ENCODE results near the gene LRRC3.
A peak's percentile ranks its signal among the peaks of the same experiment; 100 is the strongest.

The LRRC3 gene

DNA sequence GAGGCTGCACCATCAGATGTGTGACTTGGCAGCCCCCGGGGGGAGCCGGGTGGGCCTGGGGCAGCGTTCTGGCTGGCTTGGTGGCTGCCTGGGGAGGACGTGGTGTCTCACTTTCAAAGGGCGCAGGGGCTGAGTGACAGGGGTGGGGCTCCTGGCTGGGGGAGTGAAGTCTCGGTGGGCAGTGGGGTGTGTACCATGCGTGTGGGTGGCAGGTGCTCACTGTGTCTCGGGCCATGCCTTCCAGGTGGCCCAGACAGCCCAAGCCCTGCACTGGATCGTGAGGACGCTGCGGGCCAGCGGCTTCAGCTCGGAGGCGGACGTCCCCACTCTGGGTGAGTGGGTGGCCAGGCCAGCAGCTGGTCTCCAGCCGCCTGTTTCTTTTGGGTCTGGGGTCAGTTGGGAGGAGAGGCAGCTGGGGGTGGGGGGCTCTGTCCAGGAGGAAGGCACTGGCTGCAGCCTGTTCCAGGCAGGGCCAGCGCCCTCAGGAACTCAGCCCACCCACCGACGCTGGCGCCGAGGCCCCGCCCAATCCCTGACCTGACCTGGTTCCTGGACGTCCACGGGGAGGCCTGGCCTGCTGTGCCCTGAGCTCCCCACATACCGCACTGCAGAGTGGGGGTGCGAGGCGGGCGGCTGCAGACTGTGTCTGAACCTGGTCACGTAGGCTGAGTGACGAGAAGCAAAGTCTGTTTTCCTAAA is 30.6 kb upstream of the LRRC3 start:
- DNase-seq = no peak

DNA sequence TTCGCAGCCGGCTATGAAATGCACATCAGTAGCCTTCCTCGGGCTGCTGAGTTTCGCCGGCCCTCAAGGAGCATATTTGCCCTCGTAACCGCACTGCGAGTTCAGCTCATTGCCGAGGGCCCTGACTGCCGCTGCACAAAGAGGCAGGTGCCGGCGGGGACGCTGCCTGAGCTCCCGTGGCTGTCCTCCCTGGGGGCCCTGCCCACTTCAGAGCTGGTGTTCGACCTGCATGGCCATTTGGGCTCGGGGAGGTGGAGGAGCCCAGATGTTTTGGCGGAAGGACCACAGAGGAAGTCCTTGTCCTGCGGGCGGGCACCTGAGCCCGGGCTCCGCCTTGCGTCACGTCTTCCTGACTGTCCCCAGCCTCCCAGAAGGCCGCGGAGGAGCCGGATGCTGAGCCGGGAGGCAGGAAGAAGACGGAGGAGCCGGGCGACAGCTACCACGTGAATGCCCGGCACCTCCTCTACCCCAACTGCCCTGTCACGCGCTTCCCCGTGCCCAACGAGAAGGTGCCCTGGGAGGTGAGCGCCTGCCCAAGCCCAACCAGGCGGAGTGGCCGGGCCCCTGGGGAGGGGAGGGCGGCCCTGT is 29.9 kb upstream of the LRRC3 start:
- DNase-seq = peak; percentile 21

DNA sequence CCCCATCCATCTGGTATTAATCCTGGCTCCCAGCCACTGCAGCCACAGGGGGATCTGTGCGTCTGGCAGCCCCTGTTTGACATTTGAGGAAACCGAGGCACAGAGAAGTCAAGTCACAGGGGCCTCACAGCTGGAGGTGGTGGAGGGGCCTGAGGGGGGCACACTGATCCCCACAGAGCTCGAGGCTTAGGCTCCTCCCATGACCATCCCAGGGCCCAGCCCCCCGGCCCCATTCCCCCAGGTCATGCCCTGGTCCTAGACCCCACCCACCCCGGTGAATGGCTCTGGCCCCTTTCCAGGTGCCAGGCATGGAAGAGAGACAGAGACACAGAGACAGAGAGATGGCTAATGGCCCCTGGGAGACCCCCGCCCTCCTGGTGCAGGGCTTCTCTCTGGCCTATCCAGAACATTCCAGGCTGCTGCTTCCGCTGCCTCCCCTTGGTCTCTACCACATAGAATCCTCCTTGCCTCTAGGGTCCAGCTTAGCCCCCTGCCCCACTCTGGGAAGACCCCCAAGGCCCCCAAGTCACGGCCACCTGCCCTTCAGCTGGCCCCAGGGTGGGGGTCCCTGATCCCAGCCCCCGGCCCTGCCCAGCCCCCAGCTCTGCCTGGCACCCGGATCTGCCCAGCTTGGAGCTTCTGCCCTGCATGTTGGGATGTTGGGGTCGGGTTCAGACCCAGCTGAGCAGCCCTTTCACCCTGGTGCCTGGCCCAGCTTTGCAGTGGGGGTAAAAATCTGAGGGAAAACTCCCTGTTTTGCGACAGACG is 29.2 kb upstream of the LRRC3 start:
- DNase-seq = peak; percentile 22

DNA sequence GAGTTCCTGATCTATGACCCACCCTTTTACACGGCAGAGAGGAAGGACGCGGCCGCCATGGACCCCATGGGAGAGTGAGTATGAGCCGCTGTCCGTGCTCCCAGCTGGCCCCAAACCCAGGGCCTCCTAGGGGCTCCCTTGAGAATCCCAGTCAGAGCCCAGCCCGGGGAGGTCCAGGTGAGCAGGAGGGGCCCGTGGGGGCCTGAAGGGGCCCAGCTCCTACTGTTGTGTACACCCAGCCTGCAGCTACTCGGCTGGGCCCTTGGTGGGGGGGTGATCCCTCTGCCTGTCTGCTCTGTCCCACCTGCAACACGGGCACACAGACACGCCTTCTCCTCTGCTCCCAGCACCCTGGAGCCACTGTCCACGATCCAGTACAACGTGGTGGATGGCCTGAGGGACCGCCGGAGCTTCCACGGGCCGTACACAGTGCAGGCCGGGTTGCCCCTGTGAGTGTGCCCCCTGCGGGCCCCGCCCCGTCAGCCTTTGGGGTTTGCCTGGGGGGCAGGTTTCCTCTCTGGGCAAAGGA is 28.6 kb upstream of the LRRC3 start:
- DNase-seq = no peak

DNA sequence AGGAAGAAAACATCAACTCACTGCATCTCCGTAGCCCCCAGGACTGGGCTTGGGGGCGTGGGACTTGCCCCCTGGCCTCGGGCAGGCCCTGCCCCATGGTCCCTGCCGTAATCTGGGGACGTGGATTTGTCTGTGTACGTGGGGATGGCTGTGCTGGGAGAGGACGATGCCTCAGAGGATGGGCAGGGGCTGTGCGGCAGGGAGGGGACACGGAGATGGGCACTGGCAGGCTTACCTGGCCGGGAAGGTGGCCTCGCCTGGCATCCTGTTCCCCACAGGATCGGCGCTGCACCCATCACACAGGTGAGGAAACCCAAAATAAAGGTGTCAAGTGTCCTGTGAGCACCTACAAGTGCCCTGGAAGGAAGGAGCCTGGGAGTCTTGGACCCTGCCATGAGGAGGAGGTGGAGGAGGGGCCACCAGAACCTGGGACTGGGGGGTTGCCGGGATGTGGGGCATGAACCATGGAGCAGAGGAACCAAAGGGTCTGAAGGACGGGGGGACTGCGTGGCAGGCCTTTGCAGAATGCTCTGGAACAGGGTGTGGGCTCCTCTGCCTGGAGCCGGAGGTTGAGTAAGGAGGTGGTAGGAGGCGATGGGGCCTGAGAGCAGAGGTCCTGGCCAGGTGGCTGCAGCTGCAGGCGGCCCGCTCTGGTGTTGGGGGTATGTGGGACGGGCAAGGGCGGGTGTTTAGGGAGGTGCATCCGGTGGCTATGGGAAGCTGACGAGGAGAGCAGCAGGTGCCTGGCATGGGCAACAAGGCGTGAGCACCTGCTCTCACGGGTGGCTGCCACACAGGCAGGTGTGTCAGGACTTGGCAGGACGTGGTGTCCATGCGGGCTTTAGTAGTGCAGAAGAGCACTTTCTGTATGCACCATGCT is 27.8 kb upstream of the LRRC3 start:
- DNase-seq = no peak

DNA sequence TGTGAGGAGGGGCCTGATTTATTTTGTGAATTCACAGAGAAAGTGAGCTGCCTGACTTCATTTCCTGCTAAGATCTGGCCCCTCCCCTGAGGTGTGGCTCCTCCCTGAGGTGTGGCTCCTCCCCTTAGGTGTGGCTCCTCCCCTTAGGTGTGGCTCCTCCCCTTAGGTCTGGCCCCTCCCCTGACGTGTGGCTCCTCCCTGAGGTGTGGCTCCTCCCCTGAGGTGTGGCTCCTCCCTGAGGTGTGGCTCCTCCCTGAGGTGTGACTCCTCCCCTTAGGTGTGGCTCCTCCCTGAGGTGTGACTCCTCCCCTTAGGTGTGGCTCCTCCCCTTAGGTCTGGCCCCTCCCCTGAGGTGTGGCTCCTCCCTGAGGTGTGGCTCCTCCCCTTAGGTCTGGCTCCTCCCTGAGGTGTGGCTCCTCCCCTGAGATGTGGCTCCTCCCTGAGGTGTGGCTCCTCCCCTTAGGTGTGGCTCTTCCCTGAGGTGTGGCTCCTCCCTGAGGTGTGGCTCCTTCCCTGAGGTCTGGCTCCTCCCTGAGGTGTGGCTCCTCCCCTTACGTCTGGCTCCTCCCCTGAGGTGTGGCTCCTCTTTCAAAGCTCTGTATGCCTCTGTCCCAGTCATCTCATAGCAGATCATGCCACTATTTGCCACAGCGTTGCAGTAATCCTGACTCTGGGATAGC is 26.9 kb upstream of the LRRC3 start:
- no peak for DNase-seq

DNA sequence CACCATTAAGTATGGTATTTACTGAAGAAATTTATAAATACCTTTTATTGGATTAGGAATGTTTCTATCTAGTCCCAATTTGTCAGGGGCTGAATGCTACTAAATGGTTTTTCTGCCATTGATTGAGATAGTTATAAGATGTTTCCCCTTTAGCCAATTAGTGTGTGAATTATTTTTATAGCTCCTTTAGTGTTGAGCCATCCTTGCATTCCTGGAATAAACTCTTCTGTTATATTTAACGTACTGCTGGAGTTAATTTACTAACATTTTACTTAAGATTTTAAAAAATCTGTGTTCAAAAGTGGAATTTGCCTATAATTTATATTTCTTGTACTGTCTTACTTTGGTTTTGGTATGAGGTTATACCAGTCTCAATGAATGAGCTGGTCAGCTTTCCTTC is 25.4 kb upstream of the LRRC3 start:
- no peak for DNase-seq

DNA sequence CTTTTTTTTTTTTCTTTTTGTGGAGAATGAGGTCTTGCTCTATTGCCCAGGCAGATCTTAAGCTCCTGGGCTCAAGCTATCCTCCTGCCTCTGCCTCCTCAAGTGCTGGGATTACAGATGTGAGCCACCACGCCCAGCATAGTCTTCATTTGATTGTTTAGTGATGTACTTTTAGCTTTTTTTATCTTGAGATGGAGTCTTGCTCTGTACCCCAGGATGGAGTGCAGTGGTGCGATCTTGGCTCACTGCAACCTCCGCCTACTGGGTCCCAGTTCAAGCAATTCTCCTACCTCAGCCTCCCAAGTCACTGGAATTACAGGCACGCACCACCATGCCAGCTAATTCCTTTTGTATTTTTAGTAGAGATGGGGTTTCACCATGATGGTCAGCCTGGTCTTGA is 24.0 kb upstream of the LRRC3 start:
- DNase-seq = no peak

DNA sequence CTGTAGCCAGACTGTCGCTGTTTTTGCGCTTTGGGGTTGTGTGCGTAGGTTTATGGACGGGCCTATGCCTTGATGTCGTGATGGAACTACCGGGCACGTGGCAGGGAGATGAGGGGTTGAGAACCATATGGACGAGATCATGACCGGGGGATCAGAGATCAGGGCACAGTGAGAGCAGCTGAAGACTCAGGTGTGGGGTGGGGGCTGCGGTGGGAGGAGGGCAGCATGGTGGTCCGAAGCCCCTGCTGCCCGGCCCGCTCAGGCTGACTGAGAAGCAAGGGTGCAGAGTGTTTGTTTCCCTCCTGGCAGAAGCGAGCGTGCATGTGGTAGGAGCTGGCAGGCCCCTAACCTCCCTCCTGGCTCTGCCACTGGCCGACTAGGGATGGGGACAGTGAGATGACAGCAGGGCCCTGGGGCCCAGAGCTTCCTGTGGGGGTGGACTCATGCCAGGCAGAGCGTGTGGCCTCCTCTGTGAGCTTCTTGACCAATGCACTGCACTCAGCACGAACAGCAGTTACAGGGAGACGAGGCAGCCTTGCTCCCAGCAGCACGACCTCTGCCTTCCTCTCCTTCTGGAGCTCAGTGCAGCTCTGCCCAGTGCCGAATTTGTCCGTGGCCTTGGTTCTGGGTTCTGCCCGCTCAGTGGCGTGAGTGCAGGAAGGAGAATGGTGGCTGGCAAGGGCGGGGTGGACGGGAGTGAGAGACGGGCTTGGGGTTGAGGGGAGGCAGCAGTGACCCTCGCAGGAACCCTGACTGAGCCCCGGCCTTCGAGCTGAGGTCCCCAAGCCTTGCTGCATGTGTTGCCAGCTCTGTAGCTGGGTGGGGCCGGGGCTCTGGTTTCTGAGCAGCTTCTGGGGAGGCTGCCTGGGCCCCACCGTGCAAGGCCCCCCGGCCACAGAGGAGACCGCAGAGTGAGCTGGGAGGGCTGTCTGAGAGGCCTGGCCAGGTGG is 22.2 kb upstream of the LRRC3 start:
- no peak for DNase-seq

DNA sequence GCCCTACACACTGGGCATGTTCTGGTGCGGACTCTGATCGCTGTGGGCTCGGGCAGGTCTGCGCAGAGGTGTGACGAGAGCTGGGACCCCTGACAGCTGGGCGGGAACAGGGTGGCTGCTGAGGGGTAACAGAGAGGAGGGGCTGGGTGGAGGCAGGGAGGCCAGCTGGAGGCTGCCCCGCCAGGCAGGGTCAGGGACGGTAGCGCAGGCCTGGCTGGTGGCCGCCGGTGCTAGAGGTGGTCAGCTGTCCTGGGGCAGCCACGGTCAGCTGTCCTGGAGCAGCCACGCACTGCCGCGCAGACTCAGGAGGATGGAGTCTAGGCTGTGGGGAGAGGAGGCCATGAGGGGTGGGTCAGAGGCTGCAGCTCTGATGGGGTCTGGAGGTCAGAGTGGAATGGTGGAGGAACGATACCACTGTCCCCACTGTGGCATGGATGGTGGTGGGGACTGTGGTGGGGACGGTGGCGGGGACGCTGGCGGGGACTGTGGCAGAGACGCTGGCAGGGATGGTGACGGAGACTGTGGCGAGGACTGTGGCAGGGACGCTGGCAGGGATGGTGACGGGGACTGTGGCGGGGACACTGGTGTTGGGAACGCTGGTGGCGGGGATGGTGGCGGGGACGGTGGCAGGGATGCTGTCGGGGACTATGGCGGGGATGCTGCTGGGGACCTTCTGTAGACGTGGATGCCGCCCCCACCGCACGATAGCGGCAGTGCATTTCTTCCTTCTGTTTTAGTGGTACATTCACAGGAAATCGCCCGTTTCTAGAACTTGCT is 21.3 kb upstream of the LRRC3 start:
- no peak for DNase-seq

DNA sequence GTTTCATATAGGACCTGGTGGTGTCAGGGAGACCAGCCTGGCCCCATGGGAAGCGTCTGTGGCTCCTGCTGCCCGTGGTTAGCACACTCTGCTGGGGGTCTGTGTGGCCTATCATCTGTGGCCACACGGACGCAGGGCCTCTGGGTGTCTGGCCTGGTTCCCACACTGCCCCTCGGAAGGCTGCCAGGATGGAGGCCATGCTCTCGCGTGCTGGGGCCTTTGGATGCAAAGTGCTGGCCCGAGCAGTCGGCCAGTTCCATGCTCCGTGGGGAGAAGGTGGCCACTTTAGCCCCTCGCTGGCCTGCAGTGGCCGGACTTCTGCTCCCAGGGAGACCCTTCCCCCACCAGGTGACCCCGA is 20.8 kb upstream of the LRRC3 start:
- DNase-seq = peak; percentile 30

DNA sequence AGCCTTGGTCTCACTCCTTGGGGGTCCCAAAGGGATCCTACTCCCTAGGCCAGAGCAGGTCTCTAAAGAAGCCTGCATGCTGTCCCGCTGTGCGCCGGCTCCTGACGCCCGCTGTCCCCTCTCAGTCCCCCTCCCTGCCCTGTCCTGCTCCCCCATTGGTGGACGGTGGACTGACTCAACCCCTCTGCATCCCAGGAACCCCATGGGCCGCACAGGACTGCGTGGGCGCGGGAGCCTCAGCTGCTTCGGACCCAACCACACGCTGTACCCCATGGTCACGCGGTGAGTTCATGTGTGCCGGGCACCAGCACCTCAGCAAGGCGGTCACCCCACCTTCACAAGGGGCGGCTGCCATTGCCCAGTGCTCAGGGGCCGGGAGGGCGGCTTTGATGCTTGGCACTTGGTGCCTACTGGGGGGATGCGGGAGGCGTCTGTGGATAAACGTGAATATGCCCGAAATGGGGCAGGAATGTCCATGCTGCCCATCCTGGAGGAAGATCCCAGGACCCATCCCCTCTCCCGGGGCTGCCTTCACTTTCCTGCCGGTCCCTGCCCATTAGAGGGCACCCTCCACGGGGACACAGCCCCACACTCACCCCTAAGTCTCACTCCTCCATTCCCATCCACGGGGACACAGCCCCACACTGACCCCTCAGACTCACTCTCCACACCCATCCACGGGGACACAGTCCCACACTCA is 20.2 kb upstream of the LRRC3 start:
- DNase-seq = no peak

DNA sequence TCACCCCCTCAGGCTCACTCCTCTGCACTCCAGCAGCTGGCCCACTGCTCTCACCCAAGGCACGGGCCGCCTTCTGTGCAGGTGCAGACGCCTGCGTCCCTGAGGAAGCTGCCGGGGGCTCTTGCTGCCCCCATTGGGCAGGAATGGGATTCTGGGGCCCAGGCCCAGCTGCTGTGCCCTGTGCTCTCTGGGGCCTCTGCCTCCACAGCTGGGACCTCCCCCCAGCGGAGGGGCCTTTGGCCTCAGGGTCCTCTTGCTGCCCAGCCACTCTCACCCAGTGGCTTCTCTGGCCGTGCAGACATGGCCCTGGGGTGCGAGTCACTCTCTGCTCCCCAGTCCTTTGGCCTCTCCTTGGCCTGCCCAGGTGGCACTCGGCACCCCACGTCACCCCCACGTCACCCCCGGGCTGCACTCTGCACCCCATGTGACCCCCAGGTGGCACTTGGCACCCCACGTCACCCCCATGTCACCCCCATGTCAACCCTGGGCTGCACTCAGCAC is 19.1 kb upstream of the LRRC3 start:
- peak; percentile 26 for DNase-seq

DNA sequence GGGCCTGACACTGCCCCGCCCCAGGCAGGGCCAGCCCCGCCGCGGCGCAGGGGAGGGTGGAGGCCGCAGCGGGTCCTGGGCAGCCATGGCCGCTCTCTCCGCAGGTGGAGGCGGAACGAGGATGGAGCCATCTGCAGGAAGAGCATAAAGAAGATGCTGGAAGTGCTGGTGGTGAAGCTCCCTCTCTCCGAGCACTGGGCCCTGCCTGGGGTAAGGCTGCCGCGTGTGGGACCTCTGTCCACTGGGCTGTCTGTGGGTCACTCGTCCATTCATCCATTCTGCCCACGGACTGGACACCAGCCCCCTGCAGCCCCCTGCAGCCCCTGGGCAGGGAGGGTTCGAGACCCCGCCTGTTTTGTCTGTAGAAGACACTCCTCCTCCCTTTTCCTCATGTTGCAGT is 18.4 kb upstream of the LRRC3 start:
- no peak for DNase-seq

DNA sequence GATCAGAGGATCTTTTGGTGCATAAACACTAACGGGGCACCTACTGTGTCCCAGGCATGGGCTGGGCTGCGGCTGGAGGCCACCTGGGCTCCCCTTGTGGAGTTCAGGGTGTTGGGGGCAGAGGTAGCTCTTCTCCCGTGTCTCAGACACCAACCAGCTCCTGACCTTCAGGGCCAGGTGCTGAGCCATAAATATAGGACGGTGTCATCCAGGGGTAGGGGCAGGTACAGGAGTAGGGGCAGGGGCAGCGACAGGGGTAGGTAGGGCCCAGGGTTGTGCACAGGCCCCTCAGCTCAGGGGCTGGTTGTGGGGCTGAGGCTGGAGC is 18.0 kb upstream of the LRRC3 start:
- no peak for DNase-seq

DNA sequence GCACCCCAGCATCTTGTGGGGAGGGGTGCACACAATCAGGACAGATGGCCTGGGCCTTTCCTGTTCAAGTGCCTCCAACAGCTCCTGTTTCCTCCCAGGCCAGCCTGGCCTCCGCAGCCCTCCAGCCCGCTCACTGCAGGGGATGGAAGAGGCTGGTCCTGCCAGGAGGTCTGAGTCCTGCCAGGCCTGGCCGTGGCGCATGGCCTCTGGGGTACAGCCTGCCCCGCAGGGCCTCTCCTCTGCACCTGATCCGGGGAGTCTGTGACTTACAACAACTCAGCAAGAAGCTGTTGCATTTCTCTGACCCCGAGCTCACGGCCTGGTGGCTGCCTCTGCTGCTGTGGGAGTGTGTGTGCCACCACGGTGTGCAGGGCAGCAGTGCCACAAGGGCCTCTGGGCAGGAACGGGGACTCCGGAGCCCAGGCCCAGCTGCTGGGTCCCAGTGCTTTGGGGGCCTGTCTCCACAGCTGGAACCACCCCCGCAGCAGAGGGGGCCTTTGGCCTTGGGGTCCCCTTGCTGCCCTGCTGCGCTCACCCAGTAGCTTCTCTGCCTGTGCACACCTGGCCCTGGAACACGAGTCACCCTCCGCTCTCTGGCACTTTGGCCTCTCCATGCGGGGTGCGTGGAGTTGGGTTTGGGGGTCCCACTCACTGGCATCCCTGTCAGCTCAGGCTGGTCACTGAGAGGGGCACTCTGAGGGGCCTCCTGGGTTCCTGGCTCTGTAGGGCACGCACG is 17.4 kb upstream of the LRRC3 start:
- peak; percentile 17 for DNase-seq

DNA sequence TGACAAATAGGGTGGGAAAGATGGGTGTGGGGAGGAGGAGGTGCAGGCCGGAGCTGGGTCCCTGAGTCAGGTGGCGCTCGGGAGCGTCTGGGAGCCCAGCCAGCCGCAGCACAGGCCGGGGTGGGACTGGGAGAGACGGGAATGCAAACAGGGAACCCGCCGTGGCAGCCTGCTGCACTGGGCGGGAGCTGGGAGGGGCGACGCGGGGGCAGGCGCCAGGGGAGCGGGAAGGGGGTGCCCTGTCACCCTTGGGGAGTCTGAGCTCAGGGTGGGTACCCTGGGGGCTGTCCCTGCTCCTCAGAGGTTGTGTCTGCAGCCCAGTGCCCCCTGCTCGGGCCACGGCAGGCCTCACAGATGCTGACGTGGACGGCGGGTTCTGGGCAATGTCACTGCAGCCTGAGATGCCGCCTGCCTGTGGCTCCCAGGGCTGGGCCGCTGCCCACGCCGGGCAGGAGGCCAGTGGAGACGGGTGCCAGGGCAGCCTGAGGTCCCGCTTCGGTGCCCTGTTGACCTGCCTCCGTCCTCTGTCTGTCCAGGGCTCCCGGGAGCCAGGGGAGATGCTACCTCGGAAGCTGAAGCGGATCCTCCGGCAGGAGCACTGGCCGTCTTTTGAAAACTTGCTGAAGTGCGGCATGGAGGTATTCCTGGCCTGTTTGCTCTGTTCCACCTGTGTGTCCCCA is 16.6 kb upstream of the LRRC3 start:
- no peak for DNase-seq

DNA sequence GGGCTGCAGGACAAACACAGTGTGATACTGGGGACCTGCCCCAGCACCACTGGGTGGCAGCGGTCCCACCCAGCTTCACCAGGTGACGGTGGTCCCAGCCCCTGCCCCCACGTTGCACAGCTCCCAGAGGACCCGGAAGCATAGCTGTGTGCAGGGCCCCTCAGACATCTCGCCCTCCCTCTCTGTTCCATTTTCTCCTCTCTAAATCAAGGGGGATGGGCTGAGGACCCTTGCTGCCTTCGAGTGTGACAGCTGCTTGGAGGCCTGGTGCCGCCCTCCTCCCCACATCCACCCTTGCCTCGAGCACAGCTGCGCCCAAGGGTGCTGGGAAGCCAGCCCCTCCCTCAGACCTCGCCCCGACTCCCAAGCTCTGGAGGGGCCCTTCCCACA is 16.1 kb upstream of the LRRC3 start:
- no peak for DNase-seq
